ENCODE data around the gene CROCC. TPM values are rescaled to one million over a fixed set of nuclear protein-coding genes. Genes with fewer than 3 reads are reported as not detected.

Gene CROCC
- total and polyA plus RNA-seq, 2 donors from 2014 or later = 10.6 to 30.5 TPM

- H3K4me3 ChIP-seq (ENCODE audit: low read length in 3 of 3) = no peak overlapping the region
- DNase-seq (no peak), FAIRE-seq (no peak)
- no peak overlapping the region for H3K9ac ChIP-seq (ENCODE audit: low read length in 3 of 3)
- no peaks in the 10 kb centered on the region for H3K9me3 ChIP-seq (ENCODE audit: control insufficient read depth in 2 of 3, insufficient read depth in 1 of 3, low read length in 3 of 3)
- intact Hi-C loops (cut with DNase I) = no loop called here
- TF ChIP-seq CTCF (IDR thresholded peaks at IDR 0.05; ENCODE audit: borderline replicate concordance, extremely low read depth, insufficient read depth) = no peak
- no peak overlapping the region for H3K27ac ChIP-seq (ENCODE audit: low read depth in 2 of 2, low read length in 2 of 2)
- no peaks in the 10 kb centered on the region for H3K27me3 ChIP-seq (ENCODE audit: control insufficient read depth, insufficient read depth, low read length)
- peaks cover 0 to 6% (median 2%) of the 10 kb centered on the region in 3 donors for H3K4me1 ChIP-seq (ENCODE audit: control insufficient read depth in 2 of 3, insufficient read depth in 2 of 3, low read depth in 1 of 3, low read length in 3 of 3)
- H3K36me3 ChIP-seq (ENCODE audit: control insufficient read depth in 2 of 3, insufficient read depth in 3 of 3, low read length in 3 of 3) = peaks cover 4 to 55% (median 47%) of the 10 kb centered on the region in 3 donors
Observed at GRCh38 chr1:17018849-17019248, 97.1 kb downstream of the CROCC start.

- Histone ChIP-seq H3K9ac (ENCODE audit: low read length in 3 of 3) (no peak overlapping the region), H3K9me3 (ENCODE audit: control insufficient read depth in 2 of 3, insufficient read depth in 1 of 3, low read length in 3 of 3) (no peaks in the 10 kb centered on the region), H3K27ac (ENCODE audit: low read depth in 2 of 2, low read length in 2 of 2) (no peak overlapping the region), H3K4me3 (ENCODE audit: low read length in 3 of 3) (no peak overlapping the region), H3K4me1 (ENCODE audit: control insufficient read depth in 2 of 3, insufficient read depth in 2 of 3, low read depth in 1 of 3, low read length in 3 of 3) (peaks cover 0 to 6% (median 2%) of the 10 kb centered on the region in 3 donors), H3K27me3 (ENCODE audit: control insufficient read depth, insufficient read depth, low read length) (no peaks in the 10 kb centered on the region), H3K36me3 (ENCODE audit: control insufficient read depth in 2 of 3, insufficient read depth in 3 of 3, low read length in 3 of 3) (peaks cover 4 to 67% (median 55%) of the 10 kb centered on the region in 3 donors)
- no peak for TF ChIP-seq CTCF (IDR thresholded peaks at IDR 0.05; ENCODE audit: borderline replicate concordance, extremely low read depth, insufficient read depth)
- intact Hi-C loops (cut with DNase I) = no loop called here
- FAIRE-seq (no peak), DNase-seq (peak in 1 of 5 donors; percentile 7)
Observed at GRCh38 chr1:17020502-17020901, 98.8 kb downstream of the CROCC start.

- no peaks in the 10 kb centered on the region for H3K27me3 ChIP-seq (ENCODE audit: control insufficient read depth, insufficient read depth, low read length)
- peaks cover 4 to 77% (median 56%) of the 10 kb centered on the region in 3 donors for H3K36me3 ChIP-seq (ENCODE audit: control insufficient read depth in 2 of 3, insufficient read depth in 3 of 3, low read length in 3 of 3)
- H3K27ac ChIP-seq (ENCODE audit: low read depth in 2 of 2, low read length in 2 of 2) = no peak overlapping the region
- DNase-seq (peak in 1 of 5 donors; percentile 4), FAIRE-seq (no peak)
- H3K9me3 ChIP-seq (ENCODE audit: control insufficient read depth in 2 of 3, insufficient read depth in 1 of 3, low read length in 3 of 3) = no peaks in the 10 kb centered on the region
- no peak overlapping the region for H3K9ac ChIP-seq (ENCODE audit: low read length in 3 of 3)
- peaks cover 0 to 2% (median 0%) of the 10 kb centered on the region in 3 donors for H3K4me1 ChIP-seq (ENCODE audit: control insufficient read depth in 2 of 3, insufficient read depth in 2 of 3, low read depth in 1 of 3, low read length in 3 of 3)
- H3K4me3 ChIP-seq (ENCODE audit: low read length in 3 of 3) = no peak overlapping the region
- TF ChIP-seq CTCF (IDR thresholded peaks at IDR 0.05; ENCODE audit: borderline replicate concordance, extremely low read depth, insufficient read depth) = no peak
- intact Hi-C loops (cut with DNase I) = no loop called here
Observed at GRCh38 chr1:17021896-17022295, 100.2 kb downstream of the CROCC start.

Other genes starting within 250 kb of the CROCC start
- 8,605 TPM for gene RNU1-4, start 181.4 kb upstream of the CROCC start, total RNA-seq
- 26.8 TPM for gene RNU1-4, start 181.4 kb upstream of the CROCC start, polyA plus RNA-seq (ENCODE audit: insufficient read depth, low read depth, low replicate concordance)
- 8,605 TPM for gene RNU1-2, start 26.0 kb upstream of the CROCC start, total RNA-seq
- gene RNU1-2, start 26.0 kb upstream of the CROCC start, polyA plus RNA-seq (ENCODE audit: insufficient read depth, low read depth, low replicate concordance) = 26.8 TPM
- 7.2 TPM for gene MFAP2, start 58.7 kb downstream of the CROCC start, total RNA-seq
- gene MFAP2, start 58.7 kb downstream of the CROCC start, polyA plus RNA-seq (ENCODE audit: insufficient read depth, low read depth, low replicate concordance) = 8.2 TPM
- 38.6 TPM for gene ATP13A2, start 90.0 kb downstream of the CROCC start, total RNA-seq
- 23.8 TPM for gene ATP13A2, start 90.0 kb downstream of the CROCC start, polyA plus RNA-seq (ENCODE audit: insufficient read depth, low read depth, low replicate concordance)
- gene SDHB, start 132.1 kb downstream of the CROCC start, total RNA-seq = 92.0 TPM
- 313 TPM for gene SDHB, start 132.1 kb downstream of the CROCC start, polyA plus RNA-seq (ENCODE audit: insufficient read depth, low read depth, low replicate concordance)
- 6.0 TPM for gene PADI2, start 197.5 kb downstream of the CROCC start, total RNA-seq
- 11.7 TPM for gene PADI2, start 197.5 kb downstream of the CROCC start, polyA plus RNA-seq (ENCODE audit: insufficient read depth, low read depth, low replicate concordance)

Data from kidney (tissue), 14 donors.